GM12891 (cell line): Measurements from ENCODE around the gene CMSS1.

Experiments
- DNase-seq: peaks from one replicate; pipeline ENCODE4 v3.0.0; 2011; ENCODE audit warnings: low spot score; ENCODE audit not compliant: insufficient read length
- FAIRE-seq: peaks from 2 replicates; lab custom pipeline; 2011; peaks lifted over from hg19 to GRCh38; lab: Jason Lieb, UNC
- PAX5 ChIP-seq: IDR thresholded peaks from 2 replicates; pipeline ENCODE4 v1.6.1; 2011; ENCODE audit warnings: low read length, moderate library complexity, mild to moderate bottlenecking; ENCODE audit not compliant: insufficient read depth, severe bottlenecking
- POLR2A ChIP-seq: IDR thresholded peaks from 2 replicates; pipeline ENCODE4 v1.6.1; 2011; ENCODE audit warnings: low read depth, low read length, control low read depth
- POLR2AphosphoS5 ChIP-seq: IDR thresholded peaks from 2 replicates; pipeline ENCODE4 v1.6.1; 2011; ENCODE audit warnings: low read depth, low read length, control low read depth
- POU2F2 ChIP-seq: IDR thresholded peaks from 2 replicates; pipeline ENCODE4 v1.6.1; 2011; ENCODE audit warnings: low read depth, mild to moderate bottlenecking, control low read depth, low read length, moderate library complexity
- SPI1 ChIP-seq: IDR thresholded peaks from 2 replicates; pipeline ENCODE4 v1.6.1; 2011; ENCODE audit warnings: low read depth, low read length, control low read depth
- TAF1 ChIP-seq: IDR thresholded peaks from 2 replicates; pipeline ENCODE4 v1.6.1; 2011; ENCODE audit warnings: low read depth, low read length, control low read depth

The CMSS1 gene

DNA sequence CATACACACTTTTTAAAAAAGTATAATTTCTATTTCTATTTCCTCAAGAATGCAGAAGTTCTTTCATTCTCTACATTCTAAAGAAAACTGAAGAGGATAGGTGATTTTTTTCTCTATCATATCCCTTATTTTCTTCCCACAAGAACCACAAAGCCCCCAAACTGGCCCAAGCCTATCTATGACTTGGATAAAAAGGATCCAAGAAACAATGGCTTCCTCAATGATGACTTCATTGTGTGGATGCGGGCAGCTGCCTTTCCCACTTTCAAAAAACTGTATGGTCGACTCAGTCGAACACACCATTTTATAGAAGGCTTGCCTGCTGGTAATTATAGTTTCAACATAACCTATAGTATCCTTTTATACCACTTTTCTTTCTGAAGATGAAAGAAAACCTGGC lies 390.2 kb downstream of the CMSS1 start:
- FAIRE-seq = no peak
- no peak for TF ChIP-seq POLR2AphosphoS5
- no peak for TF ChIP-seq SPI1
- no peak for TF ChIP-seq POLR2A
- TF ChIP-seq TAF1 = no peak
- TF ChIP-seq PAX5 = no peak
- TF ChIP-seq POU2F2 = no peak
- no peak for DNase-seq

DNA sequence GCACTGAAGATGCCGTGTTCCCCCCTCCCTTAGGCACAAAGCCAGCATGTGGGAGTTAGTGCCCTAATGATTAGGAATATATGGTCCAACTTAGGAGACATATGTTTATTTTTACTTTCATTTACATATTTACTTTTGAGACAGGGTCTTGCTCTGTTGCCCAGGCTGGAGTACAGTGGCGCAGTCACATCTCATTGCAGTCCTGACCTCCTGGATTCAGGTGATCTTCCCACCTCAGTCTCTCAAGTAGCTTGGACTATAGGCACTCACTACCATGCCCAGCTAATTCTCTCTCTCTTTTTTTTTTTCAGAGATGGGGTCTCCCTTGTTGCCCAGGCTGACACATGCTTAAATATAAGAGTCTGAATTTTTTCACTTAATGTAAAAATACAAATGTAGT lies 391.5 kb downstream of the CMSS1 start:
- no peak for DNase-seq
- TF ChIP-seq TAF1 (no peak), PAX5 (no peak), POU2F2 (no peak), SPI1 (no peak), POLR2AphosphoS5 (no peak), POLR2A (no peak)
- no peak for FAIRE-seq

DNA sequence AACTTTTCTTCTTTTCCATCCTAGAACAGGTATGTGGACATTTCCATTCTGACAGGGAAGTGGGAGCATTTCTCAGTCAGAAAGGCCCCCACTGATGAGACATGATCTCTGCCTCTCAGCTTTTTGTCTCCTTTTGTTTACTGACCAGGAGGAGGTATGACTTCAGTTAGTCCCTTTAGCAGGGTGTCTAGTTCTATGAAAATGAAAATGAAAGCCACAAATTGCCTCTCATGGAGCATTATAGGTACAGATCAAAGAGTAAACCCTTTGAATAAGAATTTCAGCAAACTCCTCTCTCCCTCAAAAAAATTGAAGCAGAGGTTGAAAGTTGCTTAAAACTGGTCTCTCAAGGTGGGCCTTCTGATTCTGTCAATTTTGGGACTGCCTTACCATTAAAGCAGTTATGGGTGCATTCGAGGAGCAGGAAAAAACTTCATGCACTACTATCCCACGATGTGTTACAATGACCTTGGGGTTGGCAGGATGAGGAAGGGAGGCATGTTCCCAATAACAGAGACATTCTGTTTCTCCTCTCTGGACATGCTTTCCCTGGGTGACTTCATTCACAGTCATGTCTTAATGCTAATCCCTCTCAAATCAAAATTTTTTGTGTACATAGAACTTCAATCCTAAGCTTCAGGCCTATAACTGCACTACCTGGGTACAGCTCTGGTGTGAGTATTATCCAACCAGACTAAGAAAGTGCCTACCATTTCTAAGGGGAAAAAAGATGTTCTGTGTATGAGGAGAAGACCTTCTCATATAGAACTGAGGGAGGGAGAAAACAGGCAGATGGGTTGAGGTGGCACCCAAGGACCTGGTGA lies 392.5 kb downstream of the CMSS1 start:
- DNase-seq = peak; percentile 29
- peak; percentile 30; the same call in 1 of the 2 replicates for TF ChIP-seq SPI1
- TF ChIP-seq TAF1 = no peak
- peak; percentile 76 for FAIRE-seq

DNA sequence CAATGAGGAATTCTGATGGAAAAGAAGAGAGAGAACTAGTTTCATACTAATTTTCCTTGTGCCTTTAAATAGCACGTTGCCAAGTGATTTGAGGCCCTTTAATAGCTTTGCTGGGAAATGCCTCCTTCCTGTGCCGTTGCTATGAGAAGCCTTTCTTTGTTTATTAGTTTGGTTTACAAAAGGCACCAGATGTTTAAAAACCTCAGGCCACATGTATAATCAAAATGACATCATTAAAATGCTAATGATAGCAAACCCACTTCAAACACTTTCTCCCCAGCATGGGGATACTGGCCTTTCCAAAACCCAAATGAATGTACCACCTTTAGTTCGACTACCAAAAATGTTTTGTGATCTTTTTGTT lies 393.1 kb downstream of the CMSS1 start:
- DNase-seq (no peak), FAIRE-seq (no peak)
- no peak for TF ChIP-seq POLR2AphosphoS5
- no peak for TF ChIP-seq TAF1
- no peak for TF ChIP-seq POU2F2

DNA sequence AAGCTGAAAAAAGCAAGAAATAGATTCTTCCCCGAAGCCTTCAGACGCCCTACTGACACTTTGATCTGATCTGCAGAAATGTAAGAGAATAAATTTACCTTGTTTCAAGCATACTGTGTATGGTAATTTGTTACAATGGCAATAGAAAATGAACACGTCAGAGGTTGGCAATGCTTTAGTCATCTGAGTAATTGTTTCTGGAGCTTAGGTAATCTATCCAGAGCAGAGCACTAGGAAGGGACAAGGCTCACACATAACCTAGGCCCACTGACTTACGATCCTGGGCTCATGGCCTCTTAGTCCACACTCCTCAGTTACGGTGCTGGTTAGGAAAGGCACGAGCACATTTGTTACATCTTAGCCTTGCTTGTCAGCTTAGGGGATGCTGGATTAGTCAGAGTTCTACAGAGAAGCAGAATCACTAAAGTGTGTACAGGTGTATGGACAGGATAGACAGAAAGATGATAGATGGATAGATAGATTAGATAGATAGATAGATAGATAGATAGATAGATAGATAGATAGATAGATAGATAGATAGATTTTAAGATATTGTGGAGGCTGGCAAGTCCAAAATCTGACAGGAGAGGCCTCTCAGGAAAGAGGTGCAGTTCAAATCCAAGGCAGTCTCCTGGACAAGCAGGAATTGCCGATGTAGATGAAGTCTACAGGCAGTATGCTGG lies 396.4 kb downstream of the CMSS1 start:
- TF ChIP-seq POLR2A (no peak), TAF1 (no peak), SPI1 (no peak), PAX5 (no peak), POLR2AphosphoS5 (no peak)
- DNase-seq (no peak), FAIRE-seq (no peak)

DNA sequence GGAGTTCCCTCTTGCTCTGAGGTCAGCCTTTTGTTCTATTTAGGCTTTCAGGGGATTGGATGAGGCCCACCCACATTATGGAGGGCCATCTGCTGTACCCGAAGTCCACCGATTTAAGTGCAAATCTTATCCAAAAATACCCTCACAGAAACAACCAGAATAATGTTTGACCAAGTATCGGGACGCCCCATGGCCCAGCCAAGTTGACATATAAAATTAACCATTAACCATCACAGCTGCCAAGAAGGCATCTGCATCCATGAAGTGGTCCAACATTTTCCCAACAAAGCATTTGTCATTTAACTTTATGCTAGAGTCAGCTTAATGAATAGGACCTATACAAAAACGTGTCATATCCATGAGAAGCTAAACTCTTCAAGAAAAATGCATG lies 396.9 kb downstream of the CMSS1 start:
- TF ChIP-seq POU2F2 (no peak), POLR2A (no peak), TAF1 (no peak), POLR2AphosphoS5 (no peak), PAX5 (no peak), SPI1 (no peak)
- DNase-seq = no peak
- FAIRE-seq = no peak

DNA sequence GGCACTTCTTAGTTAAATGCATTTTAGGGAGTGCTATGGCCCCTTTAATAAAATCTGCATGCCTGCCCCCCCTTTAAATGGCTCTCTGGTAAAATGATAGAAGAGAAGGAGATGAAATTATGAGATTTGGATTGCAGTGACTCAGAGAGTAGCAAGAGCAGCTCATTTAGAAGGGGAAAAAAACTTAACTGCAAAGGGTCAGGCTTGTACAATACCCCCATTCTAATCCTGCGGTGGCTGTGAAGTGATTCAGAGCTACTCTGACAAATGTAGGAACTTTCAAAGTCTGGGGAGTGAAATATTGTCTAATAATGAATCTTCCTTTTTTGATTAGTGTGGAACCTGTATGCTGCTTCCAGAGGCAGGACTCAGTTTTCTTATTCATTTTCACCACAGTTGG lies 399.1 kb downstream of the CMSS1 start:
- no peak for TF ChIP-seq POLR2A
- TF ChIP-seq SPI1 = no peak
- TF ChIP-seq POLR2AphosphoS5 = no peak
- TF ChIP-seq POU2F2 = no peak
- TF ChIP-seq PAX5 = no peak
- no peak for TF ChIP-seq TAF1
- no peak for FAIRE-seq
- no peak for DNase-seq

DNA sequence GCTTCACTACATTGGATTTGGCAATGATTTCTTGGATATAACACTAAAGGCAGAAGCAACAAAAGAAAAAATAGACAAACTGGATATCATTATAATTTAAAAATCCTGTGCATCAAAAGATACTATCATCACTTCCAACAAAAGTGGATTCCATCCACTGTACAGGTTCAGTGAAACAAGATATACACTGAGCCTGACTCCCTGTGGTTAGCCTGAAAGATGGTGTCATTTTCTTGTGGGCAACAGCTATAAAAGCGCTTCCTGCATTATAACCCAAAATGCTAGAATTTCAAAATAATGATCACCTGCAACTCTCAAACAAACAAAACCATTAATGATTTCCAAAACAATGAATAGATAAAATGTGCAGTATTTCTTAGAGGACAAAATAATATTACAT lies 403.5 kb downstream of the CMSS1 start:
- DNase-seq (no peak), FAIRE-seq (no peak)
- TF ChIP-seq POLR2A = no peak
- TF ChIP-seq POLR2AphosphoS5 = no peak
- TF ChIP-seq POU2F2 = no peak
- no peak for TF ChIP-seq TAF1
- no peak for TF ChIP-seq PAX5
- no peak for TF ChIP-seq SPI1

DNA sequence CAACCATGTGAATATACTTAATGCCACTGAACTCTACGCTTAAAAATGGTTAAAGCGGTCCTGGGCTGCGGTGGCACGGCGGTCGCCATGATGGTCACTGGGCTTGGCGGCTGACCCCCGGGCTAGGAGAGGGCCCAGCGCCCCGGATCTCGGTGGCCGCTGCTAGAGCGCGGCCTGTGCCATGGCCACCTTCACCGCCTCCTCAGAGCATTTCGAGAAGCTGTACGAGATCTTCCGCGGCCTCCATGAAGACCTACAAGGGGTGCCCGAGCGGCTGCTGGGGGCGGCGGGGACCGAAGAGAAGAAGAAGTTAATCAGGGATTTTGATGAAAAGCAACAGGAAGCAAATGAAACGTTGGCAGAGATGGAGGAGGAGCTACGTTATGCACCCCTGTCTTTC lies 407.5 kb downstream of the CMSS1 start:
- TF ChIP-seq SPI1 (no peak), POLR2A (no peak), TAF1 (no peak), PAX5 (no peak), POLR2AphosphoS5 (no peak), POU2F2 (no peak)
- DNase-seq = no peak
- no peak for FAIRE-seq
